GM19099 (cell line): ENCODE data around the gene GORAB.

ENCODE experiments used
- POLR2A ChIP-seq: IDR thresholded peaks from 3 replicates; pipeline ENCODE4 v1.6.1; 2011; ENCODE audit warnings: low read depth; ENCODE audit not compliant: insufficient read length; ENCODE audit errors: extremely low read depth

GORAB gene

GRCh38 chr1:170594066-170594626 is 62.2 kb downstream of the GORAB start:
- no peak for TF ChIP-seq POLR2A

DNA sequence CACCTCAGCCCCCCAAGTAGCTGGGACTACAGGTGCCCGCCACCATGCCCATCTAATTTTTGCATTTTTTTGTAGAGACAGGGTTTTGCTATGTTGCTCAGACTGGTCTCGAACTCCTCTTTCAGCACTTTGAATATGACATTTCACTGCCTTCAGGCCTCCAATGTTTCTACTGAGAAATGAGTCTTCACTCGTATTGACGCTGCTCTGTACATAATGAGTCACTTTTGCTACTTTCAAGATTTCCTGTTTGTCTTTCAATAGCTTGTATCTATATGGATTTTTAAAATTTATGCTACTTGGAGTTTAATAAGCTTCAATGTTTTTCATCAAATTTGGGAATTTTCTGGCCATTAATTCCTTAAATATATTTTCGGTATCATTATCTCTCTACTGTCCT is 64.7 kb downstream of the GORAB start:
- TF ChIP-seq POLR2A: no peak

DNA sequence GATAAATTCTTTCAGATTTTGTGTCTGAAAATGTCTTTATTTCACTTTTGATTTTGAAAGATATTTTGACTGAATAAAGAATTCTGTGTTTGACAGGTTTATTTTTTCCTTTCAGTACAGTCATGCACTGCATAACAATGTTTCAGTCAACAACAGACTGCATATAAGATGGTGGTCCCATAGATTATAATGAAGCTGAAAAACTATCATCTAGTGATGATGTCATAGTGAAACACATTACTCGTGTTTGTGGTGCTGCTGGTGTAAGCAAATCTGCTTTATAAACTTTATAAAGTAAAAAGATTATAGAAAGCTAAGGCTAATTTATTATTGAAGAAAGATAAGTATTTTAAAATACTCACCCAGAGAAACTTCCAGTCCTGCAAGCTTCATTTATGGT is 66.7 kb downstream of the GORAB start:
- TF ChIP-seq POLR2A: no peak

DNA sequence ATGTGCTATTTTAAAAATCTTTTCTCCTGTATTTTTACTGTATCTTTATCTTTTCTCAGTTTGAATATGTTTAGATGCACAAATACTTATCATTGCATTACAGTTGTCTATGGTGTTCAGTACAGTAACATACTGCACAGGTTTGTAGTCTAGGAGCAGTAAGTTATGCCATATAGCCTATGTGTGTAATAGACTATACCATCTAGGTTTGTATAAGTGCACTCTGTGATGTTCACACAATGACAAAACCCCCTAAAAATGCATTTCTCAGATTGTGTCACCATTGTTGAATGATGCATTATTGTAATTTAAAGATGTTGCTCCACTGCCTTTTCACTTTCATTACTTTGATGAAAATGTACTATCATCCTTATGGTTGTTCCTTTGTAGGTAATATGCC is 67.1 kb downstream of the GORAB start:
- TF ChIP-seq POLR2A: no peak

- no peak for TF ChIP-seq POLR2A
Observed at GRCh38 chr1:170601866-170602265, 69.9 kb downstream of the GORAB start.
